Upper lobe of left lung (tissue), 6 donors: Measurements from ENCODE around the gene ZBTB8OS. TPM values are rescaled to one million over a fixed set of nuclear protein-coding genes. Genes with fewer than 3 reads are reported as not detected.

ENCODE experiments used
- ATAC-seq, 2 donors: fragments of 200-7000 bp; cut with Tn5 transposase; one replicate each; pipeline ENCODE4 v1.9.1; 2022; ENCODE audit warnings: mild to moderate bottlenecking in 2 of 2, moderate library complexity in 2 of 2; ENCODE audit not compliant: low FRiP score in 2 of 2
- DNase-seq, 2 donors: peaks; one replicate each; pipeline ENCODE4 v3.0.0-alpha.2; 2019 to 2020
- H3K27ac ChIP-seq, 4 donors: fragments of 200-600 bp; sonication (generic); one replicate each; pipeline ENCODE4 v1.5.1; 2016 to 2019
- H3K27me3 ChIP-seq, 4 donors: fragments of 200-600 bp; sonication (generic); one replicate each; pipeline ENCODE4 v1.5.1; 2017 to 2019
- H3K36me3 ChIP-seq, 4 donors: fragments of 200-600 bp; sonication (generic); one replicate each; pipeline ENCODE4 v1.5.1; 2016 to 2019
- H3K4me1 ChIP-seq, 4 donors: fragments of 200-600 bp; sonication (generic); one replicate each; pipeline ENCODE4 v1.5.1; 2018 to 2019
- H3K4me3 ChIP-seq, 4 donors: fragments of 200-600 bp; sonication (generic); one replicate each; pipeline ENCODE4 v1.5.1; 2017 to 2019; ENCODE audit warnings: mild to moderate bottlenecking in 2 of 4, moderate library complexity in 1 of 4
- H3K9me3 ChIP-seq, 4 donors: fragments of 200-600 bp; sonication (generic); one replicate each; pipeline ENCODE4 v1.5.1; 2018 to 2019
- CTCF ChIP-seq, 6 experiments: fragments of 450-650 bp in 4 of 6; fragments of 200-600 bp in 2 of 6; sonication (generic) in 2 of 6; IDR thresholded peaks; one replicate each; pipeline ENCODE4 v1.5.1; 2016 to 2019; ENCODE audit warnings: antibody characterized with exemption in 6 of 6
- EP300 ChIP-seq, 4 donors: sonication (generic); formaldehyde crosslinking; IDR thresholded peaks; one replicate each; pipeline ENCODE4 v1.5.1; 2017; ENCODE audit warnings: antibody characterized with exemption in 4 of 4, control low read depth in 2 of 4
- POLR2A ChIP-seq, 4 donors: fragments of 450-650 bp; IDR thresholded peaks; one replicate each; pipeline ENCODE4 v1.5.1; 2016 to 2017; ENCODE audit warnings: antibody characterized with exemption in 4 of 4, mild to moderate bottlenecking in 2 of 4
- POLR2AphosphoS5 ChIP-seq, 2 donors: sonication (generic); formaldehyde crosslinking; IDR thresholded peaks; one replicate each; pipeline ENCODE4 v1.5.1; 2017; ENCODE audit warnings: antibody characterized with exemption in 2 of 2
- WGBS, 2 donors: methylation state at CpG; one replicate each; pipeline ENCODE4 v1.1.5; 2017 to 2018; 5-methylcytosine and 5-hydroxymethylcytosine counted together
- total RNA-seq, 6 donors: library from RNA; depleted of rRNA in 4 of 6; stranded (reverse); fragments of >200 nt in 4 of 6; gene quantifications; one replicate each; pipeline versions ENCODE4 v1.1.0 to v1.2.1, GENCODE V29; 2016 to 2021
- donor health status: DM: no; HTN: no; CAD: no; lungs with moderate emphysema.
- donor health status: DM: no; HTN: yes; CAD: no; lungs with severe emphysema.

ZBTB8OS gene
- total RNA-seq, 6 donors from 2014 or later, result 24.4 to 43.9 (median 37.3) TPM

- Histone ChIP-seq H3K4me1 (peaks cover 8 to 29% (median 17%) of the 10 kb centered on the region in 4 donors), H3K9me3 (no peaks in the 10 kb centered on the region), H3K27ac (no peak overlapping the region), H3K27me3 (no peaks in the 10 kb centered on the region), H3K4me3 (no peak overlapping the region), H3K36me3 (peaks cover 0 to 44% (median 21%) of the 10 kb centered on the region in 4 donors)
- DNase-seq (no peak), ATAC-seq (no peak)
- 94 to 96% methylated on average over 2 of the region's 2 CpGs for WGBS, 2 donors
- TF ChIP-seq CTCF (IDR thresholded peaks at IDR 0.05), result no peak
- no peak for TF ChIP-seq EP300 (IDR thresholded peaks at IDR 0.05)
- no peak for TF ChIP-seq POLR2AphosphoS5 (IDR thresholded peaks at IDR 0.05)
- TF ChIP-seq POLR2A (IDR thresholded peaks at IDR 0.05), result no peak
Measured at GRCh38 chr1:32686387-32686786, 36.0 kb upstream of the ZBTB8OS start.

- Histone ChIP-seq H3K4me1 (peaks cover 8 to 37% (median 21%) of the 10 kb centered on the region in 4 donors), H3K9me3 (no peaks in the 10 kb centered on the region), H3K36me3 (peaks cover 3 to 53% (median 28%) of the 10 kb centered on the region in 4 donors), H3K4me3 (no peak overlapping the region), H3K27ac (peak overlapping the region in 3 of 4 donors; percentile 5 to 32 (median 24)), H3K27me3 (no peaks in the 10 kb centered on the region)
- DNase-seq, result no peak
- no peak for ATAC-seq
- TF ChIP-seq CTCF (IDR thresholded peaks at IDR 0.05) (no peak), POLR2AphosphoS5 (IDR thresholded peaks at IDR 0.05) (no peak), EP300 (IDR thresholded peaks at IDR 0.05) (no peak), POLR2A (IDR thresholded peaks at IDR 0.05) (no peak)
- 68 to 77% methylated on average over 2 of the region's 2 CpGs for WGBS, 2 donors
Measured at GRCh38 chr1:32685498-32685897, 35.1 kb upstream of the ZBTB8OS start.

- WGBS, 2 donors, result 39 to 40% methylated on average over 2 of the region's 2 CpGs
- Histone ChIP-seq H3K4me3 (no peak overlapping the region), H3K9me3 (no peaks in the 10 kb centered on the region), H3K36me3 (peaks cover 5 to 65% (median 31%) of the 10 kb centered on the region in 4 donors), H3K27me3 (no peaks in the 10 kb centered on the region), H3K27ac (peak overlapping the region in 3 of 4 donors; percentile 5 to 51 (median 32)), H3K4me1 (peaks cover 8 to 37% (median 21%) of the 10 kb centered on the region in 4 donors)
- TF ChIP-seq CTCF (IDR thresholded peaks at IDR 0.05) (no peak), POLR2A (IDR thresholded peaks at IDR 0.05) (no peak), EP300 (IDR thresholded peaks at IDR 0.05) (no peak), POLR2AphosphoS5 (IDR thresholded peaks at IDR 0.05) (peak in 1 of 2 donors; percentile 9)
- DNase-seq (peak in 1 of 2 donors; percentile 35), ATAC-seq (no peak)
Measured at GRCh38 chr1:32684167-32684811, 33.9 kb upstream of the ZBTB8OS start.

GRCh38 chr1:32683397-32683796 lies 33.0 kb upstream of the ZBTB8OS start:
- H3K4me1 ChIP-seq, result peaks cover 8 to 37% (median 21%) of the 10 kb centered on the region in 4 donors
- TF ChIP-seq EP300 (IDR thresholded peaks at IDR 0.05) (no peak), POLR2A (IDR thresholded peaks at IDR 0.05) (no peak), POLR2AphosphoS5 (IDR thresholded peaks at IDR 0.05) (no peak), CTCF (IDR thresholded peaks at IDR 0.05) (no peak)
- no peaks in the 10 kb centered on the region for H3K27me3 ChIP-seq
- DNase-seq (no peak), ATAC-seq (no peak)
- H3K9me3 ChIP-seq, result no peaks in the 10 kb centered on the region
- H3K4me3 ChIP-seq, result no peak overlapping the region
- H3K27ac ChIP-seq, result peak overlapping the region in 3 of 4 donors; percentile 5 to 32 (median 11)
- WGBS, 2 donors, result 78 to 83% methylated on average over 3 of the region's 3 CpGs
- H3K36me3 ChIP-seq, result peaks cover 5 to 73% (median 35%) of the 10 kb centered on the region in 4 donors
